Activated CD4-positive, alpha-beta T cell treated with anti-CD3 and anti-CD28 coated beads for 48 hours (primary cell): ENCODE measurements around the gene NAXE.
A peak's percentile ranks its signal among the peaks of the same experiment; 100 is the strongest.
"Not testable (repeated sequence)": the region's sequence is repeated elsewhere in the genome, so short reads cannot be mapped to it uniquely, and the experiment has no call there.

ENCODE experiments used
- DNase-seq: peaks from one replicate; pipeline ENCODE4 v3.0.0-alpha.2; 2020

NAXE gene

GRCh38 chr1:156591432-156592157 is at the start of gene NAXE:
NAXE (plus strand) TSS chr1:156591776; CDS start chr1:156591805, 29 bp downstream.
- DNase-seq: peak; percentile 75

GRCh38 chr1:156543066-156543465 is 48.5 kb upstream of the NAXE start:
- DNase-seq: no peak

GRCh38 chr1:156544592-156545102 is 46.9 kb upstream of the NAXE start:
- DNase-seq: no peak

- DNase-seq: no peak
Observed at GRCh38 chr1:156546267-156546666, 45.3 kb upstream of the NAXE start.

- no peak for DNase-seq
Observed at GRCh38 chr1:156547434-156547833, 44.1 kb upstream of the NAXE start.

GRCh38 chr1:156547982-156548381 is 43.6 kb upstream of the NAXE start:
- no peak for DNase-seq

GRCh38 chr1:156549390-156549789 is 42.2 kb upstream of the NAXE start:
- no peak for DNase-seq

GRCh38 chr1:156549831-156550230 is 41.7 kb upstream of the NAXE start:
- DNase-seq: no peak

GRCh38 chr1:156550346-156550745 is 41.2 kb upstream of the NAXE start:
- no peak for DNase-seq

GRCh38 chr1:156551066-156551643 is 40.4 kb upstream of the NAXE start:
- DNase-seq: no peak

GRCh38 chr1:156551869-156552268 is 39.7 kb upstream of the NAXE start:
- DNase-seq: no peak

- DNase-seq: no peak
Observed at GRCh38 chr1:156552518-156552917, 39.1 kb upstream of the NAXE start.

- DNase-seq: not testable (repeated sequence)
Observed at GRCh38 chr1:156552937-156553336, 38.6 kb upstream of the NAXE start.

- no peak for DNase-seq
Observed at GRCh38 chr1:156553860-156554485, 37.6 kb upstream of the NAXE start.

GRCh38 chr1:156554971-156555370 is 36.6 kb upstream of the NAXE start:
- no peak for DNase-seq

GRCh38 chr1:156555715-156556114 is 35.9 kb upstream of the NAXE start:
- DNase-seq: no peak

GRCh38 chr1:156556354-156556753 is 35.2 kb upstream of the NAXE start:
- DNase-seq: no peak

- no peak for DNase-seq
Observed at GRCh38 chr1:156559086-156559796, 32.3 kb upstream of the NAXE start.

GRCh38 chr1:156559797-156560385 is 31.7 kb upstream of the NAXE start:
- DNase-seq: no peak

GRCh38 chr1:156560585-156561163 is 30.9 kb upstream of the NAXE start:
- no peak for DNase-seq

GRCh38 chr1:156565519-156565918 is 26.1 kb upstream of the NAXE start:
- DNase-seq: no peak

- no peak for DNase-seq
Observed at GRCh38 chr1:156566436-156566835, 25.1 kb upstream of the NAXE start.
